NB4 (cell line): Measurements from ENCODE around the gene RPL18.

Experiments used
- CTCF ChIP-seq: IDR thresholded peaks from one replicate; pipeline ENCODE4 v1.5.1; 2012; ENCODE audit warnings: low read depth, low read length
- MAX ChIP-seq: IDR thresholded peaks from 2 replicates; pipeline ENCODE4 v1.6.1; 2011; ENCODE audit warnings: low read depth, low read length
- POLR2A ChIP-seq: IDR thresholded peaks from 2 replicates; pipeline ENCODE4 v1.6.1; 2011; ENCODE audit warnings: mild to moderate bottlenecking; ENCODE audit not compliant: insufficient read length; ENCODE audit errors: extremely low read depth

- TF ChIP-seq CTCF (no peak), POLR2A (no peak), MAX (no peak)
Measured at GRCh38 chr19:48628486-48629296, 9.7 kb upstream of the RPL18 start.
